GM18508 (cell line): ENCODE results near the gene SPACDR.

Experiments
- ATAC-seq: cut with Tn5 transposase; IDR thresholded peaks from one replicate; pipeline ENCODE4 v1.9.1; 2021; ENCODE audit warnings: moderate number of reproducible peaks; ENCODE audit not compliant: insufficient read depth, unreplicated experiment

The SPACDR gene

DNA sequence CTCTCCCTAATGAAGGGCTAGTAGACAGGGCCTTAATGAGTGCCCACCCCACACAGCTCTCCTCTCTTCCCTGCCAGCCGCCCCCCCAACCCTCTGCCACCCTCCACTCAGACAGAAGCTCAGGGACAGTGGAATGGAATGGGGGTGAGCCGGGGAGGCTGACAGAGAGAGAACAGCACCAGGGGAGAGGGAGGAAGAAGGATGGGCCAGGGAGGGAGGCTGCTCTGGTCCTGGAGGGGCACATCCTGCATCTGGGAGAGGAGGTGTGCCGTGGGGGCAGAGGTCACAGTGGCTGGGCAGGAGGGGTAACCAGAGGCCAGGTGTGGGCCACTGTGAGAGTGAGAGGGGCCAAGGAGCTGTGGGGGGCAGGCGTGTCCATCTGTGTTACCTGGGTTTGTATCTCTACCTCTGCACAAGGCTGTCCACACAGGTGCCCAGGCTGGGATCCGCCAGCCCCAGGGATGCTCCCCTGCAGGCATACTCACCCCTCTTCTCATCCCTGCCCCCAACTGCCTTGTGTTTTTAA, 22.1 kb upstream of the SPACDR start:
- no peak for ATAC-seq

- no peak for ATAC-seq
Measured at GRCh38 chr7:100485471-100485876, 21.4 kb upstream of the SPACDR start.

GRCh38 chr7:100484673-100485045, 20.6 kb upstream of the SPACDR start:
- ATAC-seq, result no peak

- no peak for ATAC-seq
Measured at GRCh38 chr7:100483722-100484672, 19.9 kb upstream of the SPACDR start, which contains the start of gene NYAP1. NYAP1 (plus strand) TSS chr7:100483927; CDS start chr7:100485312, 1,385 bp downstream.

- no peak for ATAC-seq
Measured at GRCh38 chr7:100483090-100483721, 19.1 kb upstream of the SPACDR start.

GRCh38 chr7:100482728-100483089, 18.6 kb upstream of the SPACDR start:
- ATAC-seq, result no peak

DNA sequence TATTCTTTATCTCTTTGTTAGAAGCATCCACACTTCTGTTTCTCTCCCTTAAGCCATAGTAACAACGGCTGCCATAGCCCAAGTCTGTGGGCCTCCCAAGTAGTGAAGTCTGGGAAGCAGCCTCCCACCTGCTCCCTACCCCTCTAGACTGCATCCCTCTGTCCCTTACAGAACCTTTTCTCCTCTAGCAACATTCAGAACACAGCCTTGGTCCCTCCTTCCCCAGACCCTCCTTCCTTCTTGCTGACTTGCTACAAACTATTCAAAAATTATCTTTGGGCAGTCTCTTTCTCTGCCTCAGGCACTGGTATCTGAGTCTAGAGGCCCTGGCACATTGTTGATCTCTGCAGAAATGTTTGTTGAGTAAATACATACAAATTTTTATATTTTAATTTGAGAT, 17.4 kb upstream of the SPACDR start:
- ATAC-seq, result no peak

GRCh38 chr7:100478958-100479660, 15.0 kb upstream of the SPACDR start, which contains the start of gene TSC22D4:
TSC22D4 (minus strand) TSS chr7:100479214; CDS start chr7:100478038, 1,176 bp downstream.
- no peak for ATAC-seq

GRCh38 chr7:100477871-100478267, 13.8 kb upstream of the SPACDR start:
- ATAC-seq, result no peak

DNA sequence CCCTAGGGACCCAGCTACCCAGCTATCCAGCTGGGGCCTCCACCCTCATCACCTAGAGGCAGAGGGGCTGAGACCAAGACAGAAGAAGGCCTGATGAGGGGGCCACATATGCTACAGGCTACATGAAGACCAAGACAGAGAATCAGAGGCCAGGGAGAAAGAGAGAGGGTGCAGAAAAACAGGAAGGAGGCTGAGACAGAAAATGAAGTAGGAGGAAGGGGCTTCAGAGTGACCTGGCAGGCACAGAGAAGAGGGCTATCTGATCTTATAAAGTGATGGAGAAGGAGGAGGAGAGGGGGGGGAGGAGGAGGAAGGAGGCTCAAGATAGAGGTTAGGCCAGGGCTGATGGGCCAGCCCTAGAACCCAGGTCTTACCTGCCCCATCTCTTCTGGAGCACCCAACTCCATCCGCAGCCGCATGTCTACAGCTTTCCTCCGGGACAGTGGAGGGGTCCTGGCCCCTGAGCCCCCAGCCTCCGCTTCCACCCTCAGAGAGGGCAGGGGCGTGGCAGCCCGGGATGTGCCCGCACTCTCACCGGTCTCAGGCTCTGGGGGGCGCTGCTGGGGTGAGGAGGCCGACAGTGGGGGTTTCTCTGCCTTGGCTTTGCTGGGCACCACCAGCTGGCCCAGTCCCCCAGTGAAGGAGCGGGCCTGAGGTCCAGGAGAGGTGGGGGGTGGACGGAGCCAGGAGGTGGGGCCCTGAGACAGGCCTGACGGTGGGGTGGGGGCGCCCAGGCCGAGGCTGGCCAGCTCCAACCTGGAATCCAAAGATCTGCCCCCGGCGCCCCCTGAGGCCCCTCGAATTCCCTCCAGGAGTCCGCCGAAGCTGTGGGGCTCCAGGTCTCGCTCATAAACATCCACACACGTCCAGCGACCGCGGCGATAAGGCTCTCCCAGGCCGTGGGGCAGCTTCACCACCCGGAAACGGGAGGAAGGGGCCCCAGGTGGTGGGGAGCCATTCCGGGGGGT, 13.1 kb upstream of the SPACDR start:
- no peak for ATAC-seq

DNA sequence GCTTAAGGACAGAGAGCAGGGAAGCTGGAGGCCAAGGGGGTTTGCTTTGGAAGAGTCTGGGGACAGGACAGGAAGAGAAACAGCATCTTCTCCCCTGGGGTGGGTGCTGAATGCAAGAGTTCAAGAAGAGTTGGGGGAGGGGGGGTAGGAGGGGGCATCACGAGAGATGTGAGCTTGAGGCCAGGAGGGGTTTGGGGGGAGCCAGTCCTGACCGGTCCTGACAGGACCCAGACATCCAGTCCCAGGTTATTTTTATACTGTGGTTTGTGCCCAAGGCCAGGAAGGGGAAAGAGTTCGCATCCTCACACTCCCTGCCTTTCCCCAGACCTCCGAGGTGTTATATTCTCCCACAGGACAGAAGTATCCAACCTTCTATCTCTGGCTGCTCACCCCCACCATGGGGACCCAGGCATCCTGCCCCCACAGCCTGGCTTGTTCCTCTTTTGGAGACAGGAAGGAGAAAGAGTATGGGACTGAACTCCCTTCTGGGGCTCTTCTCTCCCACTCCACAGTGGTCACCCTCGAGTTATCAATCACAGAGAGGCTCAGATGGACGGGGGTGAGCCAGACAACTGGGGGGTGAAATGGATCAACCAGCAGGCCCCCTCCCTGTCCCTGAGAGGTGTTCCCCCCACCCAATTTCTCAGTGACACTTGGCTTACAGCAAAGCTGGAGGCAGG, 12.2 kb upstream of the SPACDR start:
- no peak for ATAC-seq

GRCh38 chr7:100475549-100475948, 11.5 kb upstream of the SPACDR start:
- ATAC-seq, result no peak

- no peak for ATAC-seq
Measured at GRCh38 chr7:100472854-100473499, 8.9 kb upstream of the SPACDR start.

GRCh38 chr7:100472121-100472851, 8.2 kb upstream of the SPACDR start:
- no peak for ATAC-seq

- no peak for ATAC-seq
Measured at GRCh38 chr7:100471021-100471420, 7.0 kb upstream of the SPACDR start.

GRCh38 chr7:100469227-100470044, 5.4 kb upstream of the SPACDR start:
- ATAC-seq, result no peak
